22Rv1 (cell line): ENCODE measurements around the gene RPL26.
"Not testable (repeated sequence)": the region's sequence is repeated elsewhere in the genome, so short reads cannot be mapped to it uniquely, and the experiment has no call there.

Experiments
- H3K27ac ChIP-seq: fragments of 450-650 bp; 2 replicates; pipeline ENCODE4 v1.5.1; 2017
- ZFX ChIP-seq: fragments of 450-650 bp; IDR thresholded peaks from 2 replicates; pipeline ENCODE4 v1.6.1; 2017; ENCODE audit warnings: antibody characterized with exemption, borderline replicate concordance
- TF ChIP-seq, protein P1 (sequence below): fragments of 450-650 bp; IDR thresholded peaks from 2 replicates; pipeline ENCODE4 v1.5.1; 2017; ENCODE audit warnings: mild to moderate bottlenecking

The RPL26 gene

DNA sequence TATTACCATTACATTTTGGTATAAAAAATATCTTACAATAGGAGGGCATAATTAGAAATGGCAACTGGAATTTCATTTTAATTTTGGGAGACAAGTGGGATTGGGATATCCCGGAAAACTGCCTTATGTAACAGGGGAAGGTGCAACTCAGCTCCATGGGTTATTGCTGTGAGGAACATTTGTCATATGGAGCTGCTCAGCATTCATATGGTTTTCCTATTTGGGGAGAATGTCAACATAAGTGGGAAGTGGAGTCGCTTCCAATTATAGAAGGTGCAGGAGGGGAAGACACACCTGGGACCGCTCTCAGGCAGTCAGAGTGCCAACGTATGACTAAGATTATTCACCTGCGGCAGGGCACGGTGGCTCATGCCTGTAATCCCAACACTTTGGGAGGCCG lies 32.7 kb downstream of the RPL26 start:
- TF ChIP-seq, protein P1, sequence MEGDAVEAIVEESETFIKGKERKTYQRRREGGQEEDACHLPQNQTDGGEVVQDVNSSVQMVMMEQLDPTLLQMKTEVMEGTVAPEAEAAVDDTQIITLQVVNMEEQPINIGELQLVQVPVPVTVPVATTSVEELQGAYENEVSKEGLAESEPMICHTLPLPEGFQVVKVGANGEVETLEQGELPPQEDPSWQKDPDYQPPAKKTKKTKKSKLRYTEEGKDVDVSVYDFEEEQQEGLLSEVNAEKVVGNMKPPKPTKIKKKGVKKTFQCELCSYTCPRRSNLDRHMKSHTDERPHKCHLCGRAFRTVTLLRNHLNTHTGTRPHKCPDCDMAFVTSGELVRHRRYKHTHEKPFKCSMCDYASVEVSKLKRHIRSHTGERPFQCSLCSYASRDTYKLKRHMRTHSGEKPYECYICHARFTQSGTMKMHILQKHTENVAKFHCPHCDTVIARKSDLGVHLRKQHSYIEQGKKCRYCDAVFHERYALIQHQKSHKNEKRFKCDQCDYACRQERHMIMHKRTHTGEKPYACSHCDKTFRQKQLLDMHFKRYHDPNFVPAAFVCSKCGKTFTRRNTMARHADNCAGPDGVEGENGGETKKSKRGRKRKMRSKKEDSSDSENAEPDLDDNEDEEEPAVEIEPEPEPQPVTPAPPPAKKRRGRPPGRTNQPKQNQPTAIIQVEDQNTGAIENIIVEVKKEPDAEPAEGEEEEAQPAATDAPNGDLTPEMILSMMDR: no peak
- no peak for TF ChIP-seq ZFX
- H3K27ac ChIP-seq: no peak overlapping the region

DNA sequence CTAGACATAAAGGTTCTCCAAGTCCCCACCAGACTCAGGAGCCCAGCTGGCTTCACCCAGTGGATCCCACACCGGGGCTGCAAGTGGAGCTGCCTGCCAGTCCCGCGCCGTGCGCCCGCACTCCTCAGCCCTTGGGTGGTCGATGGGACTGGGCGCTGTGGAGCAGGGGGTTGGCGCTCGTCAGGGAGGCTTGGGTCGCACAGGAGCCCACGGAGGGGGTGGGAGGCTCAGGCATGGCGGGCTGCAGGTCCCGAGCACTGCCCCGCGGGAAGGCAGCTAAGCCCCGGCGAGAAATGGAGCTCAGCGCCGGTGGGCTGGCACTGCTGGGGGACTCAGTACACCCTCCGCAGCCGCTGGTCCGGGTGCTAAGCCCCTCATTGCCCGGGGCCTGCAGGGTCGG lies 36.0 kb downstream of the RPL26 start:
- H3K27ac ChIP-seq: not testable (repeated sequence)

DNA sequence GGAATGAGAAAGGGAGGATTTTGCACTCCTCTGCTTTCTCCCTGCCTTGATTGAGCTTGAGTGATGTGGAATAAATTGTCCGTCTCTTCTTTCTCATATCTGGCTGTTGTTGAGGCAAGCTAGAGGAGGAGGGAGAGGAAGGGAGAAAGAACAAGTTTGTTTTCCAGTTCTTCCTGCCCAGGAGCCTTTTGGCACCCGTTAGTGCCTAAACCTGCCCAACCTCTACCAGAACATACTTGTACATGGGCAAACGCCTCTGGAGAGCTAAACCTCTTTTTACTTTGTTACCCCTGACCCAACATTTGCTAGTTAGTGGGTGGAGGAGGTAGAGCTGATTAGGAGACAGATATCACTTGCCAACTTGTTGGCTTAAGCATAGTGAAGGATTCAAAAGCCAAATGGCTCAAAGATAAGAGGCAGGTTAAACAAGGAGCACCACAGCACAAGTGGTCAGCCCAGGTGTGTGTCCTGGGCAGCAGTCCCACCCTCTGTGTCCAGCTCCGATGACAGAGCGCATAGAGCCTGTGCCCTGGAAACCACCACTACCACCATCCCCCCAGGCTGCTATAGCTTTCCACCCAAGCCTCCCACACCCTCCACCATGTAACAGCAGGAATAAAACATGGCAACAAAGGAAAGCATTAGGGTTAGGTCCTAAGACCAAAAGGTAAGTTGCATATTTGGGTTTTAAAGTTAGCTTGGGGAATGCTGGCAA lies 36.9 kb downstream of the RPL26 start:
- TF ChIP-seq ZFX: no peak
- TF ChIP-seq, protein P1: no peak
- H3K27ac ChIP-seq: peak overlapping the region; percentile 70

DNA sequence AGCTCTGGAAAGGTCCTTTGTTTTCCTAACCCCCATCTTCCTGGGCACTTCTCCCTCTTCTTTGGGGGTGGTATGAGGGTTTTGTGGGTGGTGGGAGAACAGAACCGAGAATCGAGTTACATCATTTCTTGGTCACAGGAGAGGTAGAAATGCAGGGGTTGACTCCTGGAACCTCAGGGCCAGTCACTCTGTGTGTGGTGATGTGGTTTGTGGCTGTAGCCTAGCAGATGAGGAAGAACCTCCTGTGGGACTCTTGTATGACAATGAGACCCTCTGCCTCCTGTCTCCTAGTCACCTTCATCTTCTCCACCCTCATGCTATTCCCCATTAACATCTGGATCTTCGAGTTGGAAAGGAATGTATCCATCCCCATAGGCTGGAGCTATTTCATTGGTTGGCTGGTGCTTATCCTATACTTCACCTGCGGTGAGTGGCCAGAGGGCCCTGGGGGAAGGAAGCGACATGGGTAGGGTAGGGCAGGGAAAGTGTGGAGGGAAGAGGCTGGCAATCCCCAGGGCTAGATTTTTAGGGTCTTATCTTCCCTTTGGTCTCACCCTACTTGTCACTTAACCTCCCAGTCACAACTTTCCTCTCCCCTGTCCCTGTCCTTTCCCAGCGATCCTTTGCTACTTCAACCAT lies 37.8 kb downstream of the RPL26 start:
- TF ChIP-seq ZFX: no peak
- TF ChIP-seq, protein P1: no peak
- peak overlapping the region; percentile 70 for H3K27ac ChIP-seq

DNA sequence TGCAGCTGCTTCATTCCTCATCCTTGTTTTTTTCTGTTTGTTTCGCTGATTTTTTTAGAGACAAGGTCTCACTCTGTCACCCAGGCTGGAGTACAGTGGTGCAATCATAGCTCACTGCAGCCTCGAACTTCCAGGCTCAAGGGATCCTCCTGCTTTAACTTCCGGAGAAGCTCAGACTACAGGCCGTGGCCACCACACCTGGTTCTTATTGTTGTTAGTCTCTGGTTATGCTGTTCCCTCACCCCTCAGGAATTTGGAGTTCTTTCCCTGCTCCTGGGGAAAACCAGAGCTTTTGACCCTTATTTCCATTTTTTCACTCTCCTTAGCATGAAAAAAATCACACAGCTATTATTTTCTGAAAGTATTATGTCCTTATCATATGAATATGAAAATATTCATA lies 41.5 kb downstream of the RPL26 start:
- TF ChIP-seq, protein P1: no peak
- no peak for TF ChIP-seq ZFX

DNA sequence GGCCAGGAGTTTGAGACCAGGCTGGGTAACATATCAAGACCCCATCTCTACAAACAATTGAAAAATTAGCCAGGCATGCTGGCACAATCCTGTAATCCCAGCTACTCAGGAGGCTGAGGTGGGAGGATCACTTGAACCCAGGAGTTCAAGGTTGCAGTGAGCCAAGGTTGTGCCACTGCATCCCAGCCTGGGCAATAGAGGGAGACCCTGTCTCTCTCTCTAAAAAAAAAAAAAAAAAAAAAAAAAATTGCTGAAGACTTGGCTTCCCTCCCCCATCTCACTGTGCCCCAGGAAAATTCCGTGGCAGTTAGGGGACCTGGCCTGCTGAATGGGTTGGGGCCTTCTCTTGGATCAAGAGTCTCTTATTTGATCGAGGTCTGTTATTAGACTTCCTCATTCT lies 43.5 kb downstream of the RPL26 start, which contains the start of gene ODF4:
Gene ODF4 (plus strand): TSS at position 301 of the 400 bp plus-strand sequence. CDS start 212 bp downstream, outside the sequence.
- no peak within 1 kb of the TSS for H3K27ac ChIP-seq
- TF ChIP-seq ZFX: no peak
- TF ChIP-seq, protein P1: no peak

More for the DNA sequence above, 41.5 kb downstream of the RPL26 start:
- H3K27ac ChIP-seq: no peak overlapping the region

DNA sequence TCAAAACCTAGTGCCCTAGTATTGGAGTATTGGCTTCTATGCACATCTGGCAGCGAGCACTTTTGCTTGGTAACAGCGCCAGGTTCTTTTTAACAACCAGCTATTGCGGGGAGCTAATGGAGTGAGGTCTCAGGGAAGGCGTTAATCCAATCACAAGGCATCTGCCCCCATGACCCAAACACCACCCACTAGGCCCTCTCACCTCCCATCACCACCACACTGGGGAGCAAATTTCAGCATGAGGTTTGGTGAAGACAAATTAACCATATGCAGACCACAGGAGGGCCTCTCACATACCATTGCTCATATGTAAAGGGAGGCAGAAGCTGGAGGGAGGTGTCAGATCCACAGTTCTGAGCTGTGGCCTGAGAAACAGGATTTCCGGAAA lies 44.2 kb downstream of the RPL26 start:
- H3K27ac ChIP-seq: no peak overlapping the region
- TF ChIP-seq ZFX: no peak
- TF ChIP-seq, protein P1: no peak
